Endometrial microvascular endothelial cells (primary cell): ENCODE data around the gene MPZL3. TPM values are rescaled to one million over a fixed set of nuclear protein-coding genes. Genes with fewer than 3 reads are reported as not detected.
"Not testable (repeated sequence)": the region's sequence is repeated elsewhere in the genome, so short reads cannot be mapped to it uniquely, and the experiment has no call there.

Experiments used
- in situ Hi-C: cut with HindIII; loops from 2 replicates; pipeline ENCODE4 v1.10.0; 2017; ENCODE audit warnings: low sequenced_read_pairs, low pct_unique_long_range_greater_than_20kb; ENCODE audit errors: inconsistent ontology term
- total RNA-seq: library from RNA; depleted of rRNA; stranded (reverse); fragments of >200 nt; gene quantifications from one replicate; pipeline ENCODE4 v1.2.3, GENCODE V29; 2015; ENCODE audit errors: inconsistent ontology term

The MPZL3 gene
- total RNA-seq, 1 donor from 2014 or later = 10.3 TPM

DNA sequence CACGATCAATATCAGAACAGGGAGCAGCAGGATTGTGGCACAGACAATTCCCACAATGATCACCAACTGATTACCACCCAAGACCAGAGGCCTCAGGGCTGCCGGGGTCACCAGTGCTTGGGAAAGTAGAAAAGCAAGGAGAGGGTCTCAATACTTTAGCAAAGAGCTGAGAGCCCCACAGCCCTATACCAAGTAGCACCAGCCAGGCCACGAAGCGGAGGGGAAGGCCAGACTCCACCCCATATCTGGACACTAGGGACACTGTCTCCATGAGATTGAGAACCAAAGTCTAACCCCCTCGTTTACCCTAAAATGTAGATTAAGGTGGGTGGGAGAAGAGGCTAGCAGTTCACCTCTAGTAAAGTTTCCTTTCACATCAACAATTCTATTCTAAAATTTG, 51.7 kb downstream of the MPZL3 start:
- in situ Hi-C loops = no loop called here

DNA sequence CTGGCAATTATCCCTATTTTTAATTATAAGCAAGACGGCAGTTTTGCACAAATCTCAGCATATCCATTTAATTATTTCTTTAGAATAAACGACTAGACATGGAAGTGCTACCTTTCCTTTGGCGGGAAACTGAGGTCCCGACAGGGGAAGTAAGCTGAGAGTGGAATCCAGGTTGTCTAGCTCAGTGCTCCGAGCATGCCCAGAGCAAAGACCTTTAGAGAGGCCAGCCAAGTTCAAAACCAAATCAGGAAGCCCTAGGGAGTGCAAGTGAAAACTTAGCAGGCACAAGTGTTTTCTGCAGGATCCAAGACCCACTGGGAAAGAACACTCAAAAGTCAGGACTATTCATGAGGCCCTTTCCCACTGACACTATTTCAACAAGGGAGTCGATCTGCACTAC, 53.0 kb downstream of the MPZL3 start:
- in situ Hi-C loops = no loop called here

DNA sequence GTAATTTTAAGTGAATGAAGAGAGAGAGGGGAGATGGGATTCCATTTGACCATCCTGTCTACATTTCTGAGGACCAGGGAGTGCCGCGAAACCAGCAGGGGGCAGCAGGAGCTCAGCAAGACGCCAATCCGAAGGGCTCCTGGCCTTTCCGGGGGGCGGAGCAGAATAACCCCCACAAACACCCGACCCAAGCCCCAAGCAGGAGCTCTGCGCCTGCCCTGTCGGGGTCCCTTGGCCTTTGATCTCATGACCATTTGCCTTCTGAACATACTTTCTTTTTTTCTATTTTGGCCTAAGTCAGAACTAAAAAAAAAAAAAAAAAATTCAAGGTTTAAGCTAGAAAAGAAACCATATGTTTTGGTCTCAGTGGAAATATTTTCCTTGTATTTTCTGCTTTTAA, 53.8 kb downstream of the MPZL3 start:
- in situ Hi-C loops = no loop called here

DNA sequence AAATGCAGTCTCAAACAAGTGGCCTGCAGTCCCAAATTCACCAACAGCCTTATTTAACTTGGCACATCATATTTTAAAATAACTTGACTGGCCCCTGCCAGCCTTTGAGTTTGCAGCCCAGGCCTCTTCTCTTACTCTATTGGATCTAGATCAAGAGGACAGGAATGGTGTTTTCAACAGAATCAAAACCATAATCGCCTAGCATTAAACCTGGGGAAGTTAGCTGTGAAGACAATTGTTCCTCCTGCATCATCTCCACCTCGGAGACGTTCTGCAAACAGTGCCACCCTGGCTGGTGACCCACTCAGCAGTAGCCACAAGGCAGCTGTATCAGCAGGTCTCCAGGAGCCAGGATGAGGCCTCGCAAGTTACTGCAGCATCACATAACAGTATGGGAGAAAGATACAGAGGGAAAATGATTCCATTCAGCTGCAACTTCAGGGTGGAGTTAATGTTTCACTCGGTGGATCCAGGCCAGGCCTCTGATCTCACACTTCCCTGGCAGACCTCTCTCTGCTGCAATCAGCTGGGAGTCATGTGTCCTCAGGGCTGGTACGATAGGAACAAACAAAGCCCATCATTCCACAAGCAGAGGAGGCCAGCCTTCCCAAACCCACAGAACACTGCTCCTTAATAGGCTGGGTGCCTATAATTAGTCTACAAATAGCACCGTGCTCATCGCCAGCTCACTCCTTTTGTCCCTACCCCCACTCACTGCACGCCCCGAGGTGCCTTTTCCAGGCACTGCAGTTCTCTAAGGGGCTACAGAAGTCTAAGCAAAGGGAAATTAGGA, 57.1 kb downstream of the MPZL3 start:
- in situ Hi-C loops = no loop called here

DNA sequence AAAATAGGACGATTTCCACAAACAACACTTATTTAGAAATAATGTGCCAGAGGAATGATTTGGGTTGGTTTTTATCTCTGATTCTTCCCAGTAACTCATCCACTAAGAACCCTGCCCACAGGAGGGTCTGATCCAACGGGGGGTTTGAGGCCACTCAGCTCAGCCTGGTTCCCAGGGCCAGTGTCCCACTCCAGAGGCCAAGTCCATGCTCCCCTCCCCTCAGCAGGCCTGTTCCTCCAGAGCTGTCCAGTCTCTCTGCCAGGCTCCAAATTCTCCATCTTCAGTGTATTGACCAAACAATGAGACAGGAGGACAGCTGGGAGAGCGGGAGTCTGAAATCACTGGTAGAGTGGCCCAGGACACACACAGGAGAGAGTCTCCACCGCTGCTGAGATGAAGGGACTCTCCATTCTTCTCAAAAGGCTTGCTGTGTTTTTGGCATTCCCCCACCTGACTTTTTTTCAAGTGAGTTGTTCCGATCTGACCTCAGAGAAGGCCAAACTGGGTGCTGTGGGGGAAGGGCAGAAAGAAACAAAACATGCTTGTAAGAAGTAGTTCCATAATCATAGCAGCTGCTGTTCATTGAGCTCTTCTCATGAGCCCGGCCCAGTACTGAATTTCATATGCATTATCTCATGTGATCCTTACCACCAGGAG, 58.1 kb downstream of the MPZL3 start:
- in situ Hi-C loops = no loop called here

DNA sequence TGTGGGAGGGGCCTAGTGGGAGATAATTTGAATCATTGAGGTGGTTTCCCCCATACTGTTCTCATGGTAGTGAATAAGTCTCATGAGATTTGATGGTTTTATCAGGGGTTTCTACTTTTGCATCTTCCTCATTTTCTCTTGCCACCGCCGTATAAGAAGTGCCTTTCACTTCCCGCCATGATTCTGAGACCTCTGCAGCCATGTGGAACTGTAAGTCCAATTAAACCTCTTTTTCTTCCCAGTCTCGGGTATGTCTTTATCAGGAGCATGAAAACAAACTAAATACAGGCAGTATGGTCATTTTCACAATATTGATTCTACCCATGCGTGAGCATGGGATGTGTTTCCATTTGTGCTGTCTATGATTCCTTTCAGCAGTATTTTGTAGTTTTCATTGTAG, 59.3 kb downstream of the MPZL3 start:
- in situ Hi-C loops = not testable (repeated sequence)

DNA sequence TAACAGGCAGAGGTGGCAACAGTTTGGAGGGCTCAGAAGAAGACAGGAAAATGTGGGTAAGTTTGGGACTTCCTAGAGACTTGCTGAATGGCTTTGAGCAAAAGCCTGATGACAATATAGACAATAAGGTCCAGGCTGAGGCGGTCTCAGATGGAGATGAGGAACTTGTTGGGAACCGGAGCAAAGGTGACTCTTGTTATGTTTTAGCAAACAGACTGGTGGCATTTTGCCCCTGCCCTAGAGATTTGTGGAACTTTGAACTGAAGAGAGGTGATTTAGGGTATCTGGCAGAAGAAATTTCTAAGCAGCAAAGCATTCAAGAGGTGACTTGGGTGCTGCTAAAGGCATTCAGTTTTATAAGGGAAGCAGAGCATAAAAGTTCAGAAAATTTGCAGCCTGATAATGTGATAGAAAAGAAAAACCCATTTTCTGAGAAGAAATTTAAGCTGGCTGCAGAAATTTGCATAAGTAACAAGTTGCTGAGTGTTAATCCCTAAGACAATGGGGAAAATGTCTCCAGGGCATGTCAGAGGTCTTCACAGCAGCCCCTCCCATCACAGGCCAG, 61.1 kb downstream of the MPZL3 start:
- in situ Hi-C loops = not testable (repeated sequence)

DNA sequence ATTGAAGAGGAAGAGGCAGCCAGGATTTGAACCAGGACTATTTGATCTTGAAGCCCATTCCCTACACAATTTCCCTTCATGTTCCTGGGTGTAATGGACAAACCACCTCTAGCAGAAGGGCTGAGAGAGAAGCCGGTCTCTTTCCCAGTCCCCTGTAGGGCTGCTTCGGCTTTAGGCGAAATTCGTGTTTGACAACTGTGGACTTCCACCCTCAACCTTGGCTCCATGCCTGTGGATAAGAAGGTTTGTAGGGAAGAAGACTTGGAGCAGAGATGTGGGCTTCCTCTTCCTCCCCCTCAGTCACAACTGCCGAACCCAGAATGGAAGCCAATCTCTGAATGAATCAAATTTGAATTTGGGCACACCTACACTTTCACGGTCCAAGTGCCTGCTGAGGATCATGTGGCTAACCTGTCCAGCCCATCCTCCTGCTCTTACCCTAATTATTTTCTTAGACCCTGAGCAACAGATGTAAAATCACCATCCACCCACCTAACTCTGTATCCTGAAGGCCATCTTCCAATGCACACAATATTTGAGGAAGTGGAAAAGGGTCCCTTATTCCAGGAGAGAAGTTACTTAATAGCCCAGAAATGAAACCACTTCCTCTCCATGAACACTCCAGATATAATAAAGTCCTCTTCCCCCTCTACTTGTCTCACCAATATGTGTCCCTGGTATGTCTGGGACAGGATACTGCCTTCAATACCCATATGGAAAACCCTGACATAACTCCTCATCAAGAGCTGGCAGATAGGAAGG, 65.6 kb downstream of the MPZL3 start:
- in situ Hi-C loops = no loop called here

DNA sequence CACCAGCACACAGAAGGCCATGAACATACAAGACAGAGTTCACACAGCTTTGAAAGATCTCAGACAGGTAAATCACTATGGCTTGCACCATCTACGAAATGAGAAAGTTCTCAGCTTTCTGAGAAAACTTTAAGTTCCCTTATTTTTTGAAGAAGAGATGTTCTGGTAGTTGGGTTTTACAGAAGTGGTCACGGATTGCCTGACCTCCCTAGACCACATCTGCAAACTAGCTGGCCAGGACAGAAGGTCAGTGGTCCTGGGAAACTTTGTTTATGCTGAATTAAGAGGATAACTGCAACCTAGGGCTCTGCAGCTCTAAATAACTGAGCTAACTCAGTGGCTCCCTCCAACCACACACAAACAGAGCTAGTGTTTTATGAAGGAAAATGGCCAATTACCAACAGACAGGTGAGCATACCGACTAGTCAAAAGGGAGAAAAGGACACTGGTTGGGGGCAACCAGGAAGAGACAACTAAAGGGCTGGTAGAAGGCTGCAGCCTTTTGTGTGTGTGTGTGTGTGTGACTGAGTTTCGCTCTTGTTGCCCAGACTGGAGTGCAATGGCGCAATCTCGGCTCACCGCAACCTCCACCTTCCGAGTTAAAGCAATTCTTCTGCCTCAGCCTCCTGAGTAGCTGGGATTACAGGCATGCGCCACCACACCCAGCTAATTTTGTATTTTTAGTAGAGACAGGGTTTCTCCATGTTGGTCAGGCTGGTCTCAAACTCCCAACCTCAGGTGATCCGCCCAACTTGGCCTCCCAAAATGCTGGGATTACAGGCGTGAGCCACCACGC, 67.2 kb downstream of the MPZL3 start:
- in situ Hi-C loops = no loop called here

DNA sequence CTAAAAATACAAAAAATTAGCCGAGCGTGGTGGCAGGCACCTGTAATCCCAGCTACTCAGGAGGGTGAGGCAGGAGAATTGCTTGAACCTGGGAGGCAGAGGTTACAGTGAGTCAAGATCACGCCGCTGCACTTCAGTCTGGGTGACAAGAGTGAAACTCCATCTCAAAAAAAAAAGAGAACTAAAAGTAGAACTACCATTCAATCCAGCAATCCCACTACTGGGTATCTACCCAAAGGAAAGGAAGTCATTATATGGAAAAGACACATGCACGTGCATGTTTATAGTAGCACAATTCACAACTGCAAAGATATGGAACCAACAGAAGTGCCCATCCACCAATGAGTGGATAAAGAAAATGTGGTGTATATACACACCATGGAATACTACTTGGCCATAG, 68.5 kb downstream of the MPZL3 start:
- in situ Hi-C loops = not testable (repeated sequence)

DNA sequence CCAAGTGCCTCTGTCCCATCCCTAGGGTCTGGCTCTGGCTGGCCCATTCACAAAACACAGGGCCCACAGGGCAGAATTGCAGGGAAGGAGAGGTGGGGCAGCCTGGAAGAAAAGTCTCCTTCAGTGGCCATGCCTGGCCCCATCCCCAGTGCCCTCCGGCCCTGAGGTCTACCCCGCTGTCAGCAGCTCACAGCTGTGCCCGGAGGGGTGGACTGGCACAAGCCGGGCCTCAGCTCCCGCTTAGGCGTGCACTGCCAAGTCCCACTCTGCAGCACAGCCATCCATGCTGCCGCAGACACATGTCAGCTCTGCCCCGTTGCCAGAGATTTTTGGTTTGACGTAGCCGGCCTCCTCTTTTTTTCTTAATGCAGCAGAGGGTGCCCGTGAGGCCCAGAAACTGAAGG, 71.9 kb downstream of the MPZL3 start:
- in situ Hi-C loops = no loop called here

DNA sequence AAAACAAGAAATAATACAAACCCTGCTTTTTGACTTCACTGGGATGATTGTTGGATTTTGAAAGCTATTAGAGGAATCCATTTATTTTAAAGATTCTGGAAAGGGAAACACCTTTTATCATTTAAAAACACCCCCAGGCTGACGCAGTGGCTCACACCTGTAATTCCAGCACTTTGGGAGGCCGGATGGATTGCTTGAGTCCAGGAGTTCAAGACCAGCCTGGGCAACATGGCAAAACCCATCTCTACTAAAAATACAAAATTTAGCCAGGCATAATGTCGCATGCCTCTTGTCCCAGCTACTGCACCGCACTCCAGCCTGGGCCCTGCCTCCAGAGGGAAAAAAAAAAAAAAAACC, 75.4 kb downstream of the MPZL3 start:
- in situ Hi-C loops = no loop called here

Other genes starting within 250 kb of the MPZL3 start
- gene TMPRSS4, start 175.3 kb downstream of the MPZL3 start, total RNA-seq = not detected
- not detected for gene SMIM35, start 165.4 kb downstream of the MPZL3 start, total RNA-seq
- under 0.01 TPM for gene SCN4B, start 99.5 kb downstream of the MPZL3 start, total RNA-seq
- not detected for gene SCN2B, start 75.7 kb downstream of the MPZL3 start, total RNA-seq
- not detected for gene JAML, start 27.4 kb downstream of the MPZL3 start, total RNA-seq
- 618 TPM for gene MPZL2, start 11.9 kb upstream of the MPZL3 start, total RNA-seq
- not detected for gene CD3E, start 52.4 kb upstream of the MPZL3 start, total RNA-seq
- gene CD3D, start 90.3 kb upstream of the MPZL3 start, total RNA-seq = not detected
- not detected for gene CD3G, start 92.0 kb upstream of the MPZL3 start, total RNA-seq
- 53.0 TPM for gene UBE4A, start 107.2 kb upstream of the MPZL3 start, total RNA-seq
- gene ATP5MG, start 149.2 kb upstream of the MPZL3 start, total RNA-seq = 66.7 TPM
- 29.9 TPM for gene KMT2A, start 184.1 kb upstream of the MPZL3 start, total RNA-seq